ENCODE data around the gene SULT1A4. TPM values are rescaled to one million over a fixed set of nuclear protein-coding genes. Genes with fewer than 3 reads are reported as not detected.
"Not testable (repeated sequence)": the region's sequence is repeated elsewhere in the genome, so short reads cannot be mapped to it uniquely, and the experiment has no call there.

The SULT1A4 gene
- total RNA-seq, result 0.78 and 0.86 TPM in 2 replicates
- long read RNA-seq, partial matches to known transcripts, result 0 of 2 reads
- long read RNA-seq, other reads (novel, unspliced or antisense), result 0 of 2 reads

- not testable (repeated sequence) for H3K9me3 Mint-ChIP-seq (ENCODE audit: unreplicated experiment); H3K4me3 Mint-ChIP-seq (ENCODE audit: unreplicated experiment); H3K36me3 Mint-ChIP-seq (ENCODE audit: unreplicated experiment); DNase-seq (ENCODE audit: extremely low spot score, unreplicated experiment); H3K27me3 Mint-ChIP-seq (ENCODE audit: unreplicated experiment); H3K27ac Mint-ChIP-seq (ENCODE audit: unreplicated experiment); H3K4me1 Mint-ChIP-seq (ENCODE audit: unreplicated experiment)
Observed at GRCh38 chr16:29459706-29460646, at the start of gene SULT1A4. SULT1A4 (plus strand) TSS chr16:29459913; CDS start chr16:29461386, 1,473 bp downstream.

- not testable (repeated sequence) for H3K36me3 Mint-ChIP-seq (ENCODE audit: unreplicated experiment); H3K27me3 Mint-ChIP-seq (ENCODE audit: unreplicated experiment); H3K4me1 Mint-ChIP-seq (ENCODE audit: unreplicated experiment); H3K27ac Mint-ChIP-seq (ENCODE audit: unreplicated experiment); DNase-seq (ENCODE audit: extremely low spot score, unreplicated experiment); H3K9me3 Mint-ChIP-seq (ENCODE audit: unreplicated experiment); H3K4me3 Mint-ChIP-seq (ENCODE audit: unreplicated experiment)
Observed at GRCh38 chr16:29423587-29423986, 36.1 kb upstream of the SULT1A4 start.

GRCh38 chr16:29425390-29425789, 34.3 kb upstream of the SULT1A4 start:
- not testable (repeated sequence) for DNase-seq (ENCODE audit: extremely low spot score, unreplicated experiment); H3K9me3 Mint-ChIP-seq (ENCODE audit: unreplicated experiment); H3K27ac Mint-ChIP-seq (ENCODE audit: unreplicated experiment); H3K4me3 Mint-ChIP-seq (ENCODE audit: unreplicated experiment); H3K27me3 Mint-ChIP-seq (ENCODE audit: unreplicated experiment); H3K36me3 Mint-ChIP-seq (ENCODE audit: unreplicated experiment); H3K4me1 Mint-ChIP-seq (ENCODE audit: unreplicated experiment)

GRCh38 chr16:29453754-29454153, 6.0 kb upstream of the SULT1A4 start:
- H3K27ac Mint-ChIP-seq (ENCODE audit: unreplicated experiment); DNase-seq (ENCODE audit: extremely low spot score, unreplicated experiment); H3K4me1 Mint-ChIP-seq (ENCODE audit: unreplicated experiment); H3K9me3 Mint-ChIP-seq (ENCODE audit: unreplicated experiment); H3K4me3 Mint-ChIP-seq (ENCODE audit: unreplicated experiment); H3K27me3 Mint-ChIP-seq (ENCODE audit: unreplicated experiment); H3K36me3 Mint-ChIP-seq (ENCODE audit: unreplicated experiment): not testable (repeated sequence)

- not testable (repeated sequence) for H3K27ac Mint-ChIP-seq (ENCODE audit: unreplicated experiment); H3K27me3 Mint-ChIP-seq (ENCODE audit: unreplicated experiment); H3K36me3 Mint-ChIP-seq (ENCODE audit: unreplicated experiment); H3K4me3 Mint-ChIP-seq (ENCODE audit: unreplicated experiment); H3K4me1 Mint-ChIP-seq (ENCODE audit: unreplicated experiment); DNase-seq (ENCODE audit: extremely low spot score, unreplicated experiment); H3K9me3 Mint-ChIP-seq (ENCODE audit: unreplicated experiment)
Observed at GRCh38 chr16:29454269-29454668, 5.4 kb upstream of the SULT1A4 start, which contains the start of the genes BOLA2 and SLX1B. BOLA2 (minus strand) TSS chr16:29454351; CDS start chr16:29454253, 98 bp downstream. SLX1B (plus strand) TSS chr16:29454533.

- H3K27ac Mint-ChIP-seq (ENCODE audit: unreplicated experiment); H3K36me3 Mint-ChIP-seq (ENCODE audit: unreplicated experiment); H3K4me1 Mint-ChIP-seq (ENCODE audit: unreplicated experiment); DNase-seq (ENCODE audit: extremely low spot score, unreplicated experiment); H3K9me3 Mint-ChIP-seq (ENCODE audit: unreplicated experiment); H3K4me3 Mint-ChIP-seq (ENCODE audit: unreplicated experiment); H3K27me3 Mint-ChIP-seq (ENCODE audit: unreplicated experiment): not testable (repeated sequence)
Observed at GRCh38 chr16:29454828-29455227, 4.9 kb upstream of the SULT1A4 start.

- not testable (repeated sequence) for H3K4me1 Mint-ChIP-seq (ENCODE audit: unreplicated experiment); DNase-seq (ENCODE audit: extremely low spot score, unreplicated experiment); H3K36me3 Mint-ChIP-seq (ENCODE audit: unreplicated experiment); H3K27me3 Mint-ChIP-seq (ENCODE audit: unreplicated experiment); H3K4me3 Mint-ChIP-seq (ENCODE audit: unreplicated experiment); H3K9me3 Mint-ChIP-seq (ENCODE audit: unreplicated experiment); H3K27ac Mint-ChIP-seq (ENCODE audit: unreplicated experiment)
Observed at GRCh38 chr16:29457660-29458059, 2.1 kb upstream of the SULT1A4 start.

- not testable (repeated sequence) for H3K9me3 Mint-ChIP-seq (ENCODE audit: unreplicated experiment); H3K4me3 Mint-ChIP-seq (ENCODE audit: unreplicated experiment); H3K36me3 Mint-ChIP-seq (ENCODE audit: unreplicated experiment); H3K27ac Mint-ChIP-seq (ENCODE audit: unreplicated experiment); H3K27me3 Mint-ChIP-seq (ENCODE audit: unreplicated experiment); H3K4me1 Mint-ChIP-seq (ENCODE audit: unreplicated experiment); DNase-seq (ENCODE audit: extremely low spot score, unreplicated experiment)
Observed at GRCh38 chr16:29460647-29461030, 926 bp downstream of the SULT1A4 start.

- not testable (repeated sequence) for H3K27ac Mint-ChIP-seq (ENCODE audit: unreplicated experiment); H3K27me3 Mint-ChIP-seq (ENCODE audit: unreplicated experiment); H3K36me3 Mint-ChIP-seq (ENCODE audit: unreplicated experiment); H3K4me1 Mint-ChIP-seq (ENCODE audit: unreplicated experiment); DNase-seq (ENCODE audit: extremely low spot score, unreplicated experiment); H3K9me3 Mint-ChIP-seq (ENCODE audit: unreplicated experiment); H3K4me3 Mint-ChIP-seq (ENCODE audit: unreplicated experiment)
Observed at GRCh38 chr16:29465985-29466824, 6.5 kb downstream of the SULT1A4 start.

GRCh38 chr16:29466904-29467303, 7.2 kb downstream of the SULT1A4 start:
- not testable (repeated sequence) for H3K27ac Mint-ChIP-seq (ENCODE audit: unreplicated experiment); H3K27me3 Mint-ChIP-seq (ENCODE audit: unreplicated experiment); H3K4me1 Mint-ChIP-seq (ENCODE audit: unreplicated experiment); H3K4me3 Mint-ChIP-seq (ENCODE audit: unreplicated experiment); DNase-seq (ENCODE audit: extremely low spot score, unreplicated experiment); H3K36me3 Mint-ChIP-seq (ENCODE audit: unreplicated experiment); H3K9me3 Mint-ChIP-seq (ENCODE audit: unreplicated experiment)

GRCh38 chr16:29467654-29468366, 8.1 kb downstream of the SULT1A4 start:
- H3K4me1 Mint-ChIP-seq (ENCODE audit: unreplicated experiment); H3K27me3 Mint-ChIP-seq (ENCODE audit: unreplicated experiment); H3K9me3 Mint-ChIP-seq (ENCODE audit: unreplicated experiment); DNase-seq (ENCODE audit: extremely low spot score, unreplicated experiment); H3K27ac Mint-ChIP-seq (ENCODE audit: unreplicated experiment); H3K4me3 Mint-ChIP-seq (ENCODE audit: unreplicated experiment); H3K36me3 Mint-ChIP-seq (ENCODE audit: unreplicated experiment): not testable (repeated sequence)

All from osteocyte (in vitro differentiated cells).